A172 (cell line): ENCODE data around the gene HYDIN. TPM values are rescaled to one million over a fixed set of nuclear protein-coding genes. Genes with fewer than 3 reads are reported as not detected.
"Not testable (repeated sequence)": the region's sequence is repeated elsewhere in the genome, so short reads cannot be mapped to it uniquely, and the experiment has no call there.

Experiments
- DNase-seq: peaks from one replicate; pipeline ENCODE4 v3.0.0-alpha.2; 2015; ENCODE audit warnings: low spot score
- total RNA-seq: library from RNA; depleted of rRNA; stranded (reverse); fragments of >200 nt; shearing (Covaris generic); gene quantifications from 2 replicates; pipeline ENCODE4 v1.2.3, GENCODE V29; 2014

The HYDIN gene
- total RNA-seq, 1 experiment from 2014 or later, result 0.31 TPM

DNA sequence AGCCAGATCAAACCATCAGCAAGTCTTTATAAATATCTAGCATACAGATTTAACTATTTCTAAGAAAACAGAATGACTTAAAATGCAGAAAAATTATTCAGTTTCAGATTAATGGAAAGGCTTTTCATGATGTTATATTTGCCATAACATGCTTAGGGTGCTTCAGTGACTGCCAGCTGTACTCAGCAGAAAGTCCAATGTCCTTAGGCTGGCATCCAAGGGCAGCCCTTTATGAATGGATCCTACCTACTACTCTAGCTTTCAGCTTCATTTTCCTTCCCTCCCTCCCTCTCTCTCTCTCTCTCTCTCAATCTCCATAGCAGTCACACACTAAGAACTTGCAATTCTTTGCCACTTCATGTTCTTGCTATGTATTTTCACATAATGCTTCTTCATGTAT is 124.6 kb downstream of the HYDIN start:
- DNase-seq, result not testable (repeated sequence)

- not testable (repeated sequence) for DNase-seq
These were observed 146.9 kb downstream of the HYDIN start for GRCh38 chr16:71083573-71083972.

GRCh38 chr16:71080777-71081176 is 149.7 kb downstream of the HYDIN start:
- not testable (repeated sequence) for DNase-seq

GRCh38 chr16:71080262-71080661 is 150.3 kb downstream of the HYDIN start:
- not testable (repeated sequence) for DNase-seq

DNA sequence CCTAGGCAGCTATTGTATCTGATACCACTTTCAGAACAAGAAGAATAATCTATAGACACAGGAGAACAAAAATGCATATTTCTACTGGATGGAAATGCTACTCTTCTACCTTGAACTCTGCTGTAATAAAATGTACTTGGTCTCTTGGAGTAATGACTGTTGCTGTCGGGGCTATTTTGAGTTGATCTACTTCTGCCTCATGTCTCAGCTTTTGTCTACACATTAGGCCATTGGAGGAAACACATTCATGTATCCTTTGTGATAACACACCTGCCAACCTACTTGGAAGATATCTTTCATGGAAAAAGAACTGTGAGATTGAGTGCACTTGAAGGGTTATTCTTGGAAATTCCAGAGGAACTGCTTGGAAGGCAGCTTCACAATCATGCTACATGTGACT is 159.9 kb downstream of the HYDIN start:
- not testable (repeated sequence) for DNase-seq

GRCh38 chr16:71069842-71070241 is 160.7 kb downstream of the HYDIN start:
- DNase-seq, result not testable (repeated sequence)

DNA sequence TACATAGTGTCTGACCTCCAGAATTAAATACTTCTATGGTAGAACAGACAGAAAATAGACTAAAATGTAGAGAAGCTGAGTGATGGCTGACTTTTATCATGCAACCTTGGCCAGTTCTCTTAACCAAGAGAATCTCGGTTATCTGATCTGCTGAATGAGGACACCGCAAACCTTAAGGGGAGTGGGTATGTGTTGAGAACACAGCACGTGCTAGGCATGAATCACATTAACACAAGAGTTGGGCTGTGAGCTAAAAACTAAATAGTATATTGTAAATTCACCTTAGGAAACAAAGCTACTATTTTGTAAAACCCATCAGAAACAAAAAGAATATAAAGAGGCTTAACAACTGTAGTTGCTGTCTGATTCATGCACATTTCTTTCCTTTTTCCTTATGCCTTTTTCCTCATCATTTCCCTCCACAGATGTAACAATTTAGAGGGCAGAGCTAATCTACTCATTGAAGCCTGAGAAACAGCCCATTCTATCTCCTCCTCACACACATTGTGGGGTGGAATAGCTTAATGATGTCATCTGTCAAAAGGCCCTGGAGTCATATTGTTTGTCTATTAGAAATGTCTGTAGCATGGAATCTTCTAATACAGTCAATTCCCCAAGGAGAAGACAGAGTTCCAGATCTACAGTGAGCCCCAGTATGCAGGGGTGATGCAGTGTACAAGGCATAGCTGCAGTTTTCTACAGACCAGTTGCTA is 176.5 kb downstream of the HYDIN start:
- not testable (repeated sequence) for DNase-seq

DNA sequence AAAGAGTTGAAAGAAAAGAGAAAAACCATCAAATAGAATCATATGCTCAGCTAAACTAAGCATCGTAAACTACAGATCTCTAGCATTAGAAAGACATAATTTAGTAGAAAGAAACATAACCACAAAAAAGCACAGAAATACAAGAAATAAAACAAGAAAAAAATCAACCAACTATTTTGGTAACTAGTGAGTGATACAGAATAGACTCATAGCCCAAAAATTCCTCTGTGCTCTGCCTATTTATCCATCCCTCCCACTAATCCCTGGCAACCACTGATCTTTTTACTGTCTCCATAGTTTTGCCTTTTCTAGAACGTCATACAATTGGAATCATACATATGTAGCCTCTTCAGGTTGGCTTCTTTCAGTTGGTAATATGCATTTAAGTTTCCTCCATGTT is 180.2 kb downstream of the HYDIN start:
- DNase-seq, result not testable (repeated sequence)

DNA sequence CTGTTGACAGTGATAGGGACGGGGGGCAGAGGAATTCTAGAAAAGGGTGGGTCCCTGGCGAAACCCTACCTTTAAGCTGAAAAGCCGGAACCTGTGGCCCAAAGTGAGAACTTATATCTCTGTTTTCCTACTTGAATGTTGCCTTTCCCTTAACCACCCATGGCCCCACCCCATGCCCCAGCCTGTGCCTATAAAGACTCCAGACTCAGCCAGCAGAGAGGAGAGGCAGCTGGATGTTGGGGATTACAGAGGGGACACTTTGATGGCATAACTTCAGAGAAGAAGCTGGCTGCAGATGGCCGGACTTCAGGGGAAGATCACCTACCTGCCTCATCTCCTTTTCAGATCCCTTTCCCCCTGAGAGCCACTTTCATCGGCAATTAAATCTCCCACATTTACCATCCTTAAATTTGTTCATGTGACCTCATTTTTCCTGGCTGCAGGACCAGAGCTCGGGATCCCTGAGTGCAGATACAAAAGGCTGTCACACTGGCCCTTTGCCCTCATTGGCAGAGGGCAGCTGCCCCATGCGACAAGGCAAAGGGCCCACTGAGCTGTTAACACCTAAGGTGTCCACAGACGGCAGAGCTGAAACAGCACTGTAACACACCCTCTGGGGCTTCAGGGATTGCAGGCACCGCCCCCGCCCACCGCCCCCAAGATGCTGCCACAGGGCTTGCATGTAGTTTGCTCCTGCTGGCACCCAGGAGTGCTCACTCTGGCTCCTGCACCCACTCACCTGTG is 191.0 kb downstream of the HYDIN start:
- DNase-seq, result not testable (repeated sequence)

DNA sequence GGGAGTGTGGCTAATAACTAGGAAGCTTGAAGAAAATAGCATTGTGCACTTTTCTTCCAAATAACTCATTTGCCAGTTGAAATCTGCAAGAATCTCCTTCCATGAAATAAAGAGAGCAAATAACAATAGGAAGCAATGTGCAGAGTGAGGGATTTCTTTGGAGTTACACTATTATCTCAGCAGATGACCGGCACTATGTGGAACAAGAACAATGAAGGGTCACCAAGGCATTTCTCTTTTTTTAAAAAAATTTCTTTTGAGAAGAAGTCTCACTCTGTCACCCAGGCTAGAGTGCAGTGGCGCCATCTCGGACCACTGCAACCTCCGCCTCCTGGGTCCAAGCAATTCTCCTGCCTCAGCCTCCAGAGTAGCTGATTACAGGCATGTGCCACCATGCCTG is 192.1 kb downstream of the HYDIN start:
- DNase-seq, result not testable (repeated sequence)

DNA sequence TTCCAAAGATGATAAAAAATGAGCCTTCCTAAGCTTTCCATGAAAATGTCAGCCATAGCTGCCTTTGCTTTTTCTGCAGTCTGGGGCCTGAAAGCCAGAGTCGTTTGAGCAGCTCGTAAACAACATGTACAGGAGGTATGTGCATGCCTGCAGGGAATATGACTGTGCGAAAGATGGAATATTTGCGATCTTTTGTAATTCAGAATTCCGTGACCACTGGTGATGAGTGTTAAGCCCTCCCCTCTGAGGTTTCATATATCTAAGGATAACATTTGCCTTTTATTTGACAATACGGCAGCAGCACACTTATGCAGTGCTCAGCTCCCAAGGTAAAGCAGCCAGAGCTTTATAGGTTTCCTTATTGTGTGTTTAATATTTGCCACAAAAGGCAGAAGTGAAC is 192.5 kb downstream of the HYDIN start:
- not testable (repeated sequence) for DNase-seq

DNA sequence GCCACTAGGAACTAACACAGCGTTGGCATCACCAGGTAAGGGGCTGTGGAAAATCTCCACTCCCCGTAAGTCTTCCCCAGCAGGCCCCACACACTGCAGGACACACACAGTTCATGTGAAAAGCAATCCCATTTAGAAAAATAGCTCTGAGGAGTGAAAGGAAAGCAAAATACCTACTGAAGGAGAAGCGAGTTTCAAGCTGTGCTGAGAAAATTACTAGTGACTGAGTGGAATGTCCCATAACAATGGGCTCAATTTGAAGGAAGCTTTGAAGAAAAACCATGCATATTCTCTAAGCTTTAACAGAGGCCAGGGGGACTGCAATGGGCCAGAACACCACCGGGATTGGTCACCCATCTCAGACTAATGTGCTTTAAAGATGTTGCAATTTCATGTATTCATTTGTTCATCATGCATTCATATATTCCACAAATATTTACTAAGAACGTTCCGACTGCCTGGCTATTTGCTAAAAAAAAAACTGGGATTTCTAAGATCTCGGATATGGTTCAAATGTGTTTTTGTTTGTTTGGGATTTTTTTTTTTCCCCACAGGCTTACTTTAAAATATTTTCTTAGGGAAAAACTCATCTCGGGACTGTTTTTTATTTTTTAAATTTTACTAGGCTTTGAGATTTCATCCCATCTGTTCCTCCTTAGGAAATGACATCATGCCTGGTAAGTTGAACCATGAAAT is 202.3 kb downstream of the HYDIN start:
- not testable (repeated sequence) for DNase-seq

- not testable (repeated sequence) for DNase-seq
These were observed 203.0 kb downstream of the HYDIN start for GRCh38 chr16:71027511-71027910.

DNA sequence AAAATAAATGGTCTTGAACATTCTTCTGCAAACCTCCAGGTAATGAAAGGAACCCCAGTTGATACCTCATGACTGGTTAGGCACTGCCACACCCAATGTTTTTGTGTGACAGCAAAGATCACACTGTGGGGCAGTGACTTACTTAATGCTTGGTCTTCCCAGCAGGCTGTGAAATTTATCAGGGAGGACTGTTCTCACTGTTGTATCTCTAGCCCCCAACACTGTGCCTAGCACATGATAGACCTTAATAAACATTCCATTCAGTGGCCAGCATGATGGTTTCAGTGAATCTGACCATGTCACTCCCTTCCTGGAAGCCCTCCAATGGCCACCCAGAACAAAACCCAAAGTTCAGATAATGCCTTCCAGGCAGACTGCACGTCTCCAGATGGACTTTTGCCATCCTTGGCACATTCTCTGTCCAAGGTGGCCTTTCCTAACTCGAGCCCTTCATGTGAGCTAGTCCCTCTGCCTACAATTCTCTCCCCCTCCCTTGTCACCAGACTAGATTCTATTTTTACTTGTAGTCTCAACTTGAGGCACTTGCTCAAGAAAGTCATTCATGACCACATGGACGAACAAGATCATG is 206.6 kb downstream of the HYDIN start:
- not testable (repeated sequence) for DNase-seq

DNA sequence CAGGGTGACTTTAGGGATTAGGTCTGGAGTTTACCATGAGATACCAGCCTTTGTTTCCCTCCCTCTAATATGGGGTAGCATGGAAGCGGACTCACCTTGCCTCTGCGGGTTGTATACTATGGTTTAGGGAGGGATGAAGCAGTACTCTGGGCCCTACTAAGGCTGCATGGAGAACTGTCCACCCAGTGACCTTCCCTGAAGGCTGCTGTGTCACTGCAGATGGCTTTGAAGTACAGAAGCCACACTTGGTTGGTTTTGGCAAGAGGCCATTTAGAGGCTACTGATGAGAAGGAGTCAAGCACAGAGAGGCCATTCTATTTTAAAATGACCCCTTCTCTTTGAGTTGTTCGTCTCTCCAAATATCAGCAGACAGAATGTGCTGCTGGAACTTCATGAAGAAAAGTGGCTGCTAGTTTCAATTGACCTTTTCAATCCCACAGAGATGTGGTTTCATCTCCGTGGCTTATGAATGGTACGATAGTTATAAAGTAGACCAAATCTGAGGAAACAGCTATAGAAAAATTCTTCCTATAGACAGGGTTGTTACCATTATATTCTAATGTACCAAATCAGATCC is 208.5 kb downstream of the HYDIN start:
- DNase-seq, result not testable (repeated sequence)

DNA sequence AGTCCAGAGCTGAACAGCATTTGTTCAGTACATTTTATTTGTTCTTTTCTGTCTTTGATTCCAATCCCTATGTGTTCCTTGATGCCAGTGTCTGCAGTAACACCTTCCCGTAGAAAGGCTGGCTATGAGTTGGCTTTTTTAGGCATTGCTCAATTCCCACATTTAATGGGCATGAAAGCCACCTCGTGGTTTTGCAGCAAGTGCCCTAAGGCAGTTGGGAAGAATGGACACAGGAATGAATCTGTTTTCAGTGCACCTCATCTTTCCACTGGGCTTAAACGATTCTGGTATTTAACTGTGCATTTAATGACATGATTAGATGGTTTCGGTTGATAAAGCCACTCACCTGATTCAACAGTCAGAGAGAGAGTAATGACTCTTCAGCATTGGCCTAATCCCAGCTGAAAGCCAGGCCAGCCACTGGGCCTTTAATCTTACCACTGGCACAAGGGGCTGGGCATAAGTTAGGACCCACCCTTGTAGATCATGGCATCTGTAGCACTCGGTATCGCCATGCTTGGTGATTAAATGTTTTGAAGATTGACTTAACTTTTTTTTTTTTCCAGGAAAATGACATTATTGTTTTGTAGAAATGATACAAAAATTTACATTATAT is 211.3 kb downstream of the HYDIN start:
- not testable (repeated sequence) for DNase-seq

DNA sequence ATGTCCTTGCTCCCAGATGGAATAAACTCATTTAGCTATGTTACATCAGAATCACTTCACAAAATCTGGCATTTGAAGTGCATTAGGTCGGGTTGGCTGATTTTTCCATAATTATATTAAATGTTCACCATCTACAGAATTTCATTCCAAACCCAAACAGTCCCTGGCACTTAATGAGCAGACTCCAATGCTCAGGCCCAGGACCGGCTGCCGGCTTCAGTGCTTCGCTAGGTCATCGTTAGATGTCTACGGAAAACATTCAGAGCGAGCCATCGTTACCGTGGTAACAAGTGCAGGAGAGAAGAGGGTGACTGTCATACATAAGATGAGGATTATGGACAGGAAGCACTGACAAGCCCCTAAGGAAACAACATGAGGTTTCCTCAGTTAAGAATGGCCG is 215.1 kb downstream of the HYDIN start:
- not testable (repeated sequence) for DNase-seq

- DNase-seq, result peak; percentile 17
These were observed 220.9 kb downstream of the HYDIN start for GRCh38 chr16:71009440-71010223.

GRCh38 chr16:71006516-71006915 is 224.0 kb downstream of the HYDIN start:
- DNase-seq, result not testable (repeated sequence)

- DNase-seq, result peak; percentile 14
These were observed 230.8 kb downstream of the HYDIN start for GRCh38 chr16:70999735-71000134.
